GM18526 (cell line): ENCODE measurements around the gene ANKRD44.

Experiments used
- POLR2A ChIP-seq: IDR thresholded peaks from 3 replicates; pipeline ENCODE4 v1.6.1; 2011; ENCODE audit not compliant: insufficient read length; ENCODE audit errors: extremely low read depth

Gene ANKRD44

DNA sequence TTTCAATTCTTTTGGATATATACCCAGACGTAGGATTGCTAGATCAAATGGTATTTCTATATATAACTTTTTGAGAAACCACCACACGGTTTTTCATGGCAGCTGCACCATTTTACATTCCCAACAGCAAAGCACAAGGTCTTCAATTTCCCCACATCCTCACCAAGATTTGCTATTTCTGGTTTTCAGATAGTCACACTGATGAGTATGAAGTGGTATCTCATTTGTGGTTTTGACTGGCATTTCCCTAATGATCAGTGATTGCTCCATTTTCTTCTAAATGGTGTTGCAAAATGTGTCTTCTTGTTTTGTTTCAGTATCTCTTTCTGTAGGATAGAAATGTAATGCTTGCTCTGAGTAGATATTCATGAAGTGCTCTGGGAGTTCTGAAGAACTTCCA is 52.0 kb downstream of the ANKRD44 start:
- no peak for TF ChIP-seq POLR2A

DNA sequence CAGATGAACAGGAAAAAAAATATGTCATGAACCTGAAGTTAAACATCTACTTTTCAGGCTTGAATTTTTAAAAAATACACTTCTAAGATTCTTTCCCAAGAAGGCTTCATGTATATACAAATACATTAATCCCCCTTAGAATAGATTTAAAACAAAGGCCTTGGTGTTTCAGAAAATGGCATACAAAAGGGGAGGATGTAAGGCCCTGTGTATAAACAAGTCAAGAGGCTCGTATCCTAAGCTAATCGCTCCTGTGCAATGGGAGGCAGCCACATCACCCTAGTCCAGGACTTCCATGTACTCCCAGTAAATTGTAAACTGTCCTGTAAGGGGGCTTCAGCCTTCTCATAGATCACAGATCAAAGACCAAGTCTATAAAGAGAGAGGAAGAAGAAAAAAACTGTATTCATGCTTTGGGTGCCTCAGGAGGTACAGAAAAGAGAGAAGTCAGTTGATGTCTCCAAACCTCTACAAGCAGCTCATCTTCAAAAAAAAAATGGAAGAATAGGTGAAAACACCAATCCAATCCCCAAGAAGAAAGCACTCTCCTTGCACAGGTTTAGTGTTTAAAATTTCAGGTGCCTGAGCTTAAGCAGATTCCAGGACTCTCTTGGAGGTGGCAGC is 53.9 kb downstream of the ANKRD44 start:
- no peak for TF ChIP-seq POLR2A

DNA sequence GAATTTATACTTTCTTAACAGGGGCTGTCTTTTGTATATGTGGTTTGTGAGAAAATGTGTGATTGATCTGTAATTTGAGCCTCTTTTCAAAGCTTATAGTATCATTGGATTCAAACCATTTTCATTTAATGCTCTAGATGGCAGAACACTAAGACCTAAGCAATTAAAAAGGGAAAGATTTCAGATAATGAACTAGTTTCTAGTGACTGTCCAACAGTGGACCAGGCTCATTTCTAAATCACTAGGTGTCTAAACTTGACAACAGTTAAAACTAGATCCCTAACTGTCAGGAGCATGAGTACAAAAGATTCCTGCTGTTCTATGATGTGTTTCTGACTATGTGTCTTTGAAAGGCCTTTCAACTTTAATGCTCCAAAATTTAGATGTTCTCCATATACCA is 54.6 kb downstream of the ANKRD44 start:
- no peak for TF ChIP-seq POLR2A

DNA sequence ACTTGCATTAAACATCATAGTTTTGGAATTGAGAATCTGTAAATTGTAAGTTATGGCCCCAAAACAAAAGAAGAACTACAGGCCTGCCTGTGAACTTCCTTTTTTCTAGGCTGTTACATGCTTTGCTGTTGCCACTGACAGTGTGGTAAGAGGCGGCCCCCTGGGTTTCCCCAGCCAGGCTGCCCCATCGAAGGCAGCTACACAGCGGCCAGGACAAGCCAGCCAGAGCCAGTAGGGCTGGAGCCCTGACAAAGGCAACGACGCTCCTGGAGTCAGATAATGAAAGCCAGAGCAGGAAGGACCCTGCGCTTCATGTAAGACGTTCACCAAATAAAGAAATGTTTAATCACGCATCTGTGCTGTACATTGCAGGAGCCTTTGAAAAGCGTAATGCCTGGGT is 55.0 kb downstream of the ANKRD44 start:
- peak; percentile 86 for TF ChIP-seq POLR2A

DNA sequence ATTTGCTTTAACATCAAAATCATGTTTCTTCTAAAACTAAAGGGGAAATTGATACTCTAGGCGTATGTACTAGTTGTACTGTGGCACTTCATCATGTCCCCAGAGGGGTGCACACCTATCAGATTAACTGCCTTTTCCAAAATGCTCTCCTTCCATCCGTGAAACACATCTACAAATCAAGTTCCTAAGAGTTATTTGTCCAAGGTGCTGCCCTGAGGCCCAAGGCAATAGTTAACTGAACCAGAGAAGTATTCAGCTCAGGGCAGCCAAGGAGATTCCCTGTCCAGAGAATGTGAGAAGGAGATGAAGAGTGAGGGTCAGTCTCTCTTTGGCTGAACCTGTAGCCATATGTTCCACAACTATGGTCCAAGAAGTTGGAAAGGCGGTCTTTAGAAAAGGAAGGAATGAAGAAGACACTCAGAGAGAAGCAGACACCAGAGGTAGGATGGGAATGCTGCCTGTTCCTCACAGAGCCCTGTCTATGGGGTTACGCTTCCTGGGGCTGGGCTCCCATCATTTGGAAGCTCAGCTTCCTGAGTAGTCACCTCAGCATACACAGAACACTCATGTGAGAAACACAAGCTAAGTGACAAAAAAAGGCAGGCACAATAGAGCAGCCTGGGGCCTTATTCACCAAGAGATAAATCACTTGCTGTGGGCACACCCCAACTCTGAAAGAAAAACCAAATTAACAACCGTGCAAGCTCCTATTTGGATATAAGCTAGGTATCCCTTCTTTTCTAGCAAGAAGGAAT is 55.6 kb downstream of the ANKRD44 start:
- no peak for TF ChIP-seq POLR2A

DNA sequence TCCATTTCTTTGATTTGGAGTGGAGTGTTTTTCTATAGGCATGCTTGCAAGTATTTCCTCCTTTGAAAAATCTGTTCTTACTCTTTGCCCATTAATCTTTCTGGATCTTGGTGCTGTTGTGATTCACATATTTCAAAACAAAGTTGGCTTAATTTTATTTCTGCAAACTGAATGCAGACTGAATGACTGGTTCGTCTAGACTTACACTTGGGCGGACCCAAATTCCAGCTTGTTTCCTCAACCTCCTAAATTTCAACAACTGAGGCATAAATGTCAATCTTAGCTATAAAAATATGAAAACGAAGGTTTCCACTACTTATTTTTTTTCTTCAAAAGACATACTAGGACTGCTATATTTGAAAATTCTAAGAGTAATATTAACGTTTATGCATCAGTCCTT is 59.0 kb downstream of the ANKRD44 start:
- no peak for TF ChIP-seq POLR2A

DNA sequence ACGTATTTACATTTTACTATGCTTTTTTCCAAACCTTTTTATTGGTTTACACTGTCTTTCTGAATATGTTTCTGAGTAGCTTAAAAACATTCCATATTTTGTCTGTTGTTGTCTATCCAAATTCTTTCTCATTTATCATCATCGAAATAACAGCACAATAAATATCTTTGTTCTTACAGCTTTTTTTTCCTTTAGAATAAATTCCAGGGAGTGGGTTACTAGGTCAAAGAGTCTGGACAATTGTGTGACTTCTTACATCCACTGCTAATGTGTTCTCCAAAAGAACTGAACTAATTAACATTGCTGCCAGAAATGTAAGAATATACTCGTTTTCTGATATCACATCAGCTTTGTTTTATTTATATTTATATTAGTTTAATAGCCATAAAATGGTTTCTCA is 59.4 kb downstream of the ANKRD44 start:
- TF ChIP-seq POLR2A: no peak

DNA sequence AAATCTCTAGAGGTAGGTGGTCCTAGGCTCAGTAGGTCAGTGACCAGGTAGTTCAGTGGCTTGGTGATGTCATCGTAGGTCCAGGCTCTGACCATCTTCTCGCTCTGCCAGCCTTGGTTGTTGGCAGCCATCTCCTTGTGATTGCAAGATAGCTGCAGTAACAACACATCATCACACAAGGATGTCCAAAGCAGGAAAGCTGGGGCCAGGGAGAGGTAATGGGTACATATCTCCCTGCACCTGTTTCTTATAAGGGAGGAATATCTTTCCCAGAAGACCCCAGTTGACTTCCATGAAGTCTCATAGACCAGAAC is 60.5 kb downstream of the ANKRD44 start:
- no peak for TF ChIP-seq POLR2A

DNA sequence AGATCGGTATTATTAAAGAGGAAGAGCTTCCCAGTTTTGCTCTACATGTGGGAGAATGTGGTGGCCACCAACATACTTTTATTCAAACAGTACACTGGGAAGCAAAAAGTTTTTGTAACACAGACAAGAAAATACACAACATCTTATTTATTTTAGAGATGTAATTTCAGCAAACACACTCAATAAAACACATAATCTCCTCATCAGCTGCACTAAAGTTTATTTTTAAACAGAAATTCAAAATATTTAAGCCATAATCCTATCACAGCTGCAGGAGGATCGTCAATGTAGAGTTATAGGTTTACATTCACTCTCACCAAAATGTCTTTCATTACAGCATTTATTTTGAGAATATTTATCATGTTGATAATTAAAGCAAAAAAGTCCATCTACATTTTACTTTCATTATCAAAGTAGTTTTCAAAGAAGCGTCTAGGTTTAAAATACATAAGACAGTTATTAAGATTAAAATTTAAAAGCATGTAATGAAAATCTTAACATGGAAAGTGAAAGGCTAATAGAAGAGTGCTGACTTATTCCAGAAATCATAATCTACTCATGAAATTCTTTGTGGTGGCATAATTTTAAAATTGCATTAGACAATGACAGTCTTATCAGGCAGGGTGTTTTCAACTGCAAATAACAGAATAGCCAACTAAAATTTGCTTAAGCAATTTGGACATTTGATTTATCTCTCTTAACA is 61.0 kb downstream of the ANKRD44 start:
- no peak for TF ChIP-seq POLR2A

DNA sequence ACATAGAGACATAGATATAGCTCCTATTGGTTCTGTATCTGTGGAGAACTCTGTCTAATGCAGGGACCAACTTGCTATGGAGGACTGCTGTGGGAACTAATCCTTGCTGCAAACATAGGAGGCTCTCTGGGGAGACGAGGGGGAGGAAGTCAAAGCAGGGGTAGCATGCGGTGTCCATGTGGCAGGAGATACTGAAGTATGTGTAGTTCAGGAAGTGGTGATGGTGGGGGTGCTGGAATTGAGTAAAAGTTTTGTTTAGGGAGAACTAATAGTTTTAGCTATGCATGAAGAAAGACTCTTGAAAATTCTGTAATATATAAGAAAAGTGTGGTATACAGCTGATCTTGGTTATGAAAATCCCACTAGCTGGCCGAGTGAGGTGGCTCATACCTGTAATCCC is 62.0 kb downstream of the ANKRD44 start:
- TF ChIP-seq POLR2A: no peak

DNA sequence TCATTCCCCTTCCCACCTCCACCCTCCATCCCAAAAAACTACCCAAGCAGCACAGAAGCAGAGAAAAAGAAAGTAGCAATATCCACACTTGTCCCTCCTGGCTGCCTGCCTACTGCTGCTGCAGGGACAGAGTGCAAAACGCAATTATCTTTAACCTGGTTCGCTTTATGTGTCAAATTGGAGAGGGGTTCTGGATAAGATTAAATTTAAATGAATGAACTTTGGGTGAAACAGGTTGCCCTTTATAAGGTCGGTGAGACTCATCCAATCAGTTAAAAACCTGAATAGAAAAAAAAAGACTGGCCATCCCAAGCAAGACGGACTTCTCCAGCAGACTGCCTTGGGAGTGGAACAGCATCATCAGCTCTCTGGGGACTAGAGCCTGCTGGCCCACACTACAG is 62.6 kb downstream of the ANKRD44 start:
- TF ChIP-seq POLR2A: no peak

DNA sequence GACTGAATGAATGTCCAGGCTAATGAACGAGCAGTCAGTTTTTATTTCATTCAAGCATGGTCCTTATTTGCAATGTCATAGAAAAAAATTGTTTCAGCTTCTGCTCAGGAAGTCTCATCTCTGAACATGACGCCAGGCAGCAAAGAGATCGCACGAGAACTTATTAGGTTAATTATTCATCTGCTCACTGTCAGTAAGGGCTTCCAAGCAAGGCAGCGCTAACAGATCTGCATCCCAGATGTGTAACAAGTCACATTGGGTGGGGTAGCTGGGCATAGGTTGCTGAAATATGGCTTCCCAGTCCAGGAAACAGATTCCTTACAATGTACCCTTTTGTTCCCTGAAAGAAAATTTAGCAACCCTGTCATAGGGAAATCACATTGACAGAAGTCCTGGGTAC is 63.5 kb downstream of the ANKRD44 start:
- no peak for TF ChIP-seq POLR2A

DNA sequence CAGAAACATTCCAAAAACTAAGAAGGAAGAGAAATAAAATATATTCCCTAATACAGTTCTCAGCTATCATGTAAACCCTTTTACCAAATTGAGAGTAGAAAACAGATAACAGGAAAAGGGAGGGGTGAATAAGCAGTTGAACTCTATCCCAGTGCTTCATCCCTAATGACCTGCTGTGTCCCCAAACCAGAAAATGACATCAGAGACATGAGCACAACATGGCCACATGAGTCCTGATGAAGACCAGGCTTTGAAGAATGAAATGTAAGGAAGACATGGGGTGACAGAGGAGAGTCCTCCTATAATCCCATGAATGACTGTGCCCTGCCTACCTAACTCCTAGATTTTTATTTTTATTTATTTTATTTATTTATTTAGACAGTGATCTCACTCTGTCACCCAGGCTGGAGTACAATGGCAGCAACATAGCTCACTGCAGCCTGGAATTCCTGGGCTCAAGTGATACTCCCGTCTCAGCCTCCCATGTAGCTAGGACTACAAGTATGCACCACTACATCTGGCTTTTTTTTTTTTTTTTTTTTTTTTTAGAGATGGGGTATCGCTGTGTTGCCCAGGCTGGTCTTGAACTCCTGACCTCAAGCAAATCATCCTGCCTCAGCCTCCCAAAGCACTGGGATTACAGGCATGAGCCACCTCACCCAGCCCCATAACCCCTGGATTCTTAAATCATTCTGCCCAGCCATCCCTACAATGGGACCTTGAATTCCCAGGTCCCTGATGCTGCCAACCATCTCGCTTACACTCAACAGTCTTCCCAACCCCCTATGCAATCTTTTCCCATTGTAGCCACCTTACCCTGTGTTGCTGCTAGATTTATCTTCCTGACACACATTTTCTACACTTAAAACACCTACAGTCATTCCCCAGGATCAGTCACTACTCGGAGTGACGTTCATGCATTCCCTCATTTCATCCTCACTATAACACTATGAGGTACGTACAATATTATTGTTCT is 64.5 kb downstream of the ANKRD44 start:
- TF ChIP-seq POLR2A: no peak

DNA sequence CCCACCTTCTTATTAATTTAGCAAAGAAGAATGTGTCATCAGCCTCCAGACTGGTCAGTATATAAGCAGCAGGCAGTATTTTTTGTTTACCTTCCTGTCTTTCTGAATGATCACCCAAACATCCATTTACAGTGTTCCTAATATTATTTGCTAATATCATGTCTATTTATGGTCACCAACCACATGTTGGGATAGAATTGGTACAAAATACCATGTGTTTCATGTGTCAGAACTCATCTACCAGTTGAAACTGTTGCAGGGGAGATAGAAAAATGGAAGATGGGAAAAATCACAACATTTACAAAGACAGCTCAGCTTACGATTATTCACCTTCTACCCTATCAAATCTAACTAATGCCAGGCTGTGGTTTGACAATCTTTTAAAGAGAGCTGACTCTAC is 66.2 kb downstream of the ANKRD44 start:
- no peak for TF ChIP-seq POLR2A

DNA sequence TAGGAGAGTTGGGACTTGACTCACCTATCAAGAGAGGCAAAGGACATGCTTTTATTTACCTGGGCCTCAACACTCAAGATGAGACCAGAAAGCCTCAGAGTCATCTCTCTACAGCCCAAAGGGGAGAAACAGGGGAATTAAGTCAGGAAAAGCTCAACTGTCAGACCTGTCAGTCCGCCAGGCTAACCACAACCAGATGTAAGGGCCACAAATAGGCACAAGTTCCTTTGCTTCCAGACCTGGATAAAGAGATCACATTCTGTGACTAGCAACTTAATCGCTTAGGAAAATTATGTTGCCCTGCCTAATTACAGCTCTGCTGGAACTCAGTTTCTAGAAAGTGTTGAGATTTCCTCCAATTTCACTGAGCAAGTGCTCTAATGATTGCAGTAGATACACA is 67.9 kb downstream of the ANKRD44 start:
- TF ChIP-seq POLR2A: no peak

DNA sequence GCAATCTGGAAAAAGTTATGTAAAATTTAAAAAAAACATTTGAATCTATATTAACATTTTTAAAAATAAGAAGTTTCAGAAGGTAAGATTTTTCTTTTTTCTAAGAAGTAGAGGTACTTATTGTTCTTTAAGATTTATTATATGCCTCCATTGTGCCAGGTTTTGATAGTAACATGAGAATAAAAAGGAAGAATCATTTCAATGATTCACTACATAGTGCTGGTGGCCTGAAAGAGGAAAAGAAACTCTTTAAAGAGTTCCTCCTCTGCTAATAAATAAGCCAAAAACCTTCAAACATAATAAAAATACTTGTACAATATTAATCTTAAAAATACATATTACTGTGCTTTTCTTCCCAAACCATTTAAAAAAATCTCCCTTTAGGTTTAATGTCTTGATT is 69.0 kb downstream of the ANKRD44 start:
- TF ChIP-seq POLR2A: no peak

DNA sequence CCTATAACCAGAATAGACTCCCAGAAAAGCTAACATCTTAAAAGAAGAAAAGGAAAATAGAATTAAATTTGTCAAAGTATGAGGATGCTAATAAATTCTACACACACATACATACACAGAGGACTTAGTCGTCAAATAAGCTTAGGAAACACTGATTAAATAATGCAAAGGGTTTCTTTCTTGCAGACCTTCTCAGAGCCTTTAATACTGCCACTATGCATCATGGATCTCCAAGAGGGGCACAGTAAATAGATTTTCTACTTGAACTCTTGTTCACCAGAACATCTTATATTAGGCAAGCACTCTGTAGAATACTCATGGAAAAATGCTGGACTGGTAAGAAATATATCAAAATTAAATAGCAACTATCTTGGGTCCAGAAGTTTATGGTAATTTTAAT is 69.4 kb downstream of the ANKRD44 start:
- no peak for TF ChIP-seq POLR2A
